GM23338 (cell line): ENCODE data around the gene MRPS10.

Experiments
- CREB1 ChIP-seq: fragments of 250-450 bp; sonication (Bioruptor Pico); IDR thresholded peaks from 2 replicates; pipeline ENCODE4 v1.5.0; 2020; ENCODE audit warnings: low read depth, mild to moderate bottlenecking, moderate library complexity
- CTCF ChIP-seq, 2 experiments: fragments of 200-600 bp in 1 of 2; sonication (generic) in 1 of 2; conservative IDR thresholded peaks; 2 replicates each; pipeline versions ENCODE4 v1.5.1 to v1.6.1; 2016 to 2017; ENCODE audit warnings: antibody characterized with exemption in 2 of 2, low read depth in 2 of 2, mild to moderate bottlenecking in 2 of 2, moderate library complexity in 1 of 2
- ETS1 ChIP-seq: IDR thresholded peaks from 2 replicates; pipeline ENCODE4 v1.6.1; 2016; ENCODE audit warnings: antibody characterized with exemption
- EZH2 ChIP-seq: fragments of 200-600 bp; sonication (generic); IDR thresholded peaks from one replicate; pipeline ENCODE4 v1.8.0; 2017; ENCODE audit warnings: antibody characterized with exemption, mild to moderate bottlenecking, low read depth; ENCODE audit not compliant: unreplicated experiment
- EZH2phosphoT487 ChIP-seq: fragments of 200-600 bp; sonication (generic); IDR thresholded peaks from one replicate; pipeline ENCODE4 v1.8.1; 2018; ENCODE audit warnings: antibody characterized with exemption; ENCODE audit not compliant: unreplicated experiment
- JUNB ChIP-seq: IDR thresholded peaks from one replicate; pipeline ENCODE4 v1.6.1; 2016; ENCODE audit warnings: antibody characterized with exemption; ENCODE audit not compliant: unreplicated experiment
- NANOG ChIP-seq: IDR thresholded peaks from 2 replicates; pipeline ENCODE4 v1.6.1; 2016; ENCODE audit warnings: antibody characterized with exemption, borderline replicate concordance
- POLR2AphosphoS5 ChIP-seq: IDR thresholded peaks from 2 replicates; pipeline ENCODE4 v1.6.1; 2016; ENCODE audit warnings: antibody characterized with exemption, low read depth
- REST ChIP-seq: IDR thresholded peaks from one replicate; pipeline ENCODE4 v1.6.1; 2018; ENCODE audit warnings: antibody characterized with exemption; ENCODE audit not compliant: unreplicated experiment
- STAT1 ChIP-seq: IDR thresholded peaks from one replicate; pipeline ENCODE4 v1.6.1; 2016; ENCODE audit warnings: antibody characterized with exemption; ENCODE audit not compliant: unreplicated experiment
- ZNF331 ChIP-seq: fragments of 250-450 bp; sonication (Bioruptor Pico); IDR thresholded peaks from 2 replicates; pipeline ENCODE4 v1.5.0; 2020; ENCODE audit warnings: low read depth, mild to moderate bottlenecking, moderate library complexity

- TF ChIP-seq CTCF (conservative IDR thresholded peaks at IDR 0.05; ENCODE audit: low read depth in 2 of 2), result no peak
- TF ChIP-seq EZH2, result no peak
- no peak for TF ChIP-seq CREB1 (CRISPR knock-in tag)
- no peak for TF ChIP-seq ETS1
- no peak for TF ChIP-seq POLR2AphosphoS5
- no peak for TF ChIP-seq ZNF331
- no peak for TF ChIP-seq EZH2phosphoT487
- TF ChIP-seq REST, result no peak
- TF ChIP-seq NANOG, result no peak
- no peak for TF ChIP-seq JUNB
- no peak for TF ChIP-seq STAT1
Observed at GRCh38 chr6:42171813-42172581, 45.7 kb downstream of the MRPS10 start.
